SKM-1 treated with dmso at 0.1 percent for 144 hours (cell line): ENCODE measurements around the gene TUBA1B.
"Not testable (repeated sequence)": the region's sequence is repeated elsewhere in the genome, so short reads cannot be mapped to it uniquely, and the experiment has no call there.

Source experiments
- DNase-seq: peaks from one replicate; lab custom pipeline; 2025; ENCODE audit not compliant: unreplicated experiment; lab: John Stamatoyannopoulos, UW

TUBA1B gene

DNA sequence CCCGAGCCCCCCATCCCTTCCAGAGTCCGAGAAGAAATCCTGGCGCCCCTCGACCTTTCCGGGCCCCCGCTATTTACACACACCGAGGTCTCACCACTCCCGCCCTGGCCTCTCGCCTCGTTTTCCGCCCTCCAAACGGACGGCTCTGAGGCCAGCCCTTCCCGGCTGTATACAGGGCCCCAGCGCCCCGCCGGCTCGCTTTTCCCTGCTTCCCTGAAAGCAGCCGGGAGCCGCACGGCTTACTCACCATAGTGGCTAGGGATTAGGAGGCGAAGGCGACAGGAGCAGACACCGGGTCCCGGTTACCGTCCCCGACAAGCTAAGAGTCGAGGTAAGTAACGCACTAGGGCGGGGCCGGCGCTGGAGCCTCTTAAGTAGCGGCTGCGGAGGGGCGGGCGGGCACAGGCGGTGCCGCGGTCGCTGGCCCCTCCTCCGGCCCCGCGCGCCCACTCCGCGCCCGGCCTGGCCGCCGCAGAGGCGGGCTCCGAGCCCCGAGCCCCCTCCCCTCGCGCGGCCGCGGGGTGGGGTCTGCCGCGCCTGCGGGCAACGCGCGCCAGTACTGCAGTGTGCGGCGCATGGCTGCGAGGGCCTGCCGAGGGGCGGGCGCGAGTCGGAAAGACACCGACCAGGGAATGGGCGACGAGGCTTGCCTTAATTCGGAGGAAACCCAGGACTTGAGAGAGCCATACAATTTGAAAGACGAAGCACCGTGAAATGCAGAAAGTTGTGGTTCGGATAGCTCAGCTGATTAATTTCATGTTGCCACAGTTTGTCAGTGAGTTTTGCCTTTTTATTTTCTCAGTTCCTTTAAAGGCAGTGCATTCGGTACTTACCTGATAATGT lies at the start of gene TUBA1B:
Gene TUBA1B (minus strand): TSS at position 345 of the 843 bp plus-strand sequence. CDS start 95 bp downstream, at position 250.
- DNase-seq: peak; percentile 55

DNA sequence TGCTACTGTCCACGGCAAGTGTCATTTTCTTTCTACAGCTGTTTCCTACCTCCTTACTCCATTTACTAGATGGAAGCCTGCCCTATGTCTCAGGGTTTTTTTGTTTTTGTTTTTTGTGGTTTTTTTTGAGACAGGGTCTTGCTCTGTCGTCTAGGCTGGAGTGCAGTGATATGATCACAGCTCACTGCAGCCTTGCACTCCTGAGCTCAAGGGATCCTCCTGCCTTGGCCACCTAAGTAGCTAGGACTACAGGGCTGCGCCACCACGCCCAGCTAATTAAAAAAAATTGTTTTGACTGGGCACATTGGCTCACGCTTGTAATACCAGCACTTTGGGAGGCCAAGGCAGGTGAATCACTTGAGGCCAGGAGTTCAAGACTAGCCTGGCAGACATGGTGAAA lies 43.0 kb upstream of the TUBA1B start:
- no peak for DNase-seq

DNA sequence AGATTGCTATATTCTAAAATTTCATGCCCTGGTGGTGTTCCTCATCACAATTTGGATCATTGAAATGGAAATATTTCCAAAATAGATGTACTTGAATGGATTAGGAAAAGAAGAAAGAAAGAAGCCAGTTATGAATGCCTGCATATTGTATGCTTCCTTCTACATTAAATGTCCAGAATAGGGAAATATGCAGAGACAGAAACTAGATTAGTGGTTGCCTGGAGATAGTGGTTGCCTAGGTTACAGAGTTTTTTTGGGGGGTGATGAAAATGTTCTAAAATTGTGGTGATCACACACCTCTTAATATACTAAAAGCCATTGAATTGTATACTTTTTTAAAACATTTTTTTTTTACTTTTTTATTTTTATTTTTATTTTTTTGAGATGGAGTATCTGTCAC lies 39.7 kb upstream of the TUBA1B start:
- no peak for DNase-seq

DNA sequence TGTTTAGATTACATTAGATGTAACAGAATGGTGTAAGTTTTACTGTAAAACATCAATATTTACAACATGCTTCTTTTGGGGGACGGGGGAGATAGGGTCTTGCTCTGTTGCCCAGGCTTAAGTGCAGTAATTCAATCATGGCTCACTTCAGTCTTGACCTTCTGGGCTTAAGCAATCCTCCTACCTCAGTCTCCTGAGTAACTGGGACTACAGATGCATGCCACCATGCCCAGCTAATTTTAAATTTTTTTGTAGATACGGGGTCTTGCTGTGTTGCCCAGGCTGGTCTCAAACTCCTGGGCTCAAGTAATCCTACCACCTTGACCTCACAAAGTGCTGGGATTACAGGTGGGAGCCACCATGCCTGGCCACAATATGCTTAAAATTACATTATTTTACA lies 33.9 kb upstream of the TUBA1B start:
- no peak for DNase-seq

DNA sequence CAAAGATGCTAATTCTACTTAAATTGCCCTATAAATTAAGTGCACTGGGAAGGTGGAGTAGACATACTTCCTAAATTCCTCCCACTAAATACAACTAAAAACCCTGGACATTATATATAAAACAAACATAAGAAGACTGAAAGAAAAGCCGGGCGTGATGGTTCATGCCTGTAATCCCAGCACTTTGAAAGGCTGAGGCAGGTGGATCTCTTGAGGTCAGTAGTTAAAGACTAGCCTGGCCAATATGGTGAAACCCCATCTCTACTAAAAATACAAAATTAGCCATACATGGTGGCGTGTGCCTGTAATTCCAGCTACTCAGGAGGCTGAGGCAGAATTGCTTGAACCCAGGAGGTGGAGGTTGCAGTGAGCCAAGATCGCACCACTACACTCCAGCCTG lies 30.7 kb upstream of the TUBA1B start:
- DNase-seq: not testable (repeated sequence)

DNA sequence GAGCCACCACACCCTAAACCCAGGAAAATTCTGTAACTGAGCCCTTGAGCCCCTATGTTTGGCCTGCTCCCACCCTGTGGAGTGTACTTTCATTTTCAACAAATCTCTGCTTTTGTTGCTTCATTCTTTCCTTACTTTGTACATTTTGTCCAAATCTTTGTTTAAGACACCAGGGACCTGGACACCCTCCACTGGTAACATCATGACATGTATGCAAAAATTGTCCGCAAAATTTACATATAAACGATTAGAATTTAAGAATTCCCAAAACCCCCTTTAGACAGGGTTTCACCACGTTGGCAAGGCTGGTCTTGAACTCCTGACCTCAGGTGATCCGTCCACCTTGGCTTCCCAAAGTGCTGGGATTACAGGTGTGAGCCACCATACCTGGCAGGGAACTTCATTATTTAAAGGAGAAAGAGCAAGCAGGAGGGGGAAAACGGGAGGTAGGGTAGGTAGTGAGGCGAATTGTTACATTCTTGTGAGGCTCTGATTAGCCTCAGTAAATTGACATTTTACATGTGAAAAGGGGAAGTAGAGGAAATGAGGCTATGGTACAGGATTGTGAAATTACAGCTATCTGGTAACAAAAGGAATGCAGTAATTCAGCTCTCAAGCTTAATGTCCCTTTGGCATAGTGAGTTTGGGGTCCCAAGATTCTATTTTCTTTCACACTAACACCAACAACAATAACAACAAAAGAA lies 30.0 kb upstream of the TUBA1B start:
- DNase-seq: peak; percentile 68

DNA sequence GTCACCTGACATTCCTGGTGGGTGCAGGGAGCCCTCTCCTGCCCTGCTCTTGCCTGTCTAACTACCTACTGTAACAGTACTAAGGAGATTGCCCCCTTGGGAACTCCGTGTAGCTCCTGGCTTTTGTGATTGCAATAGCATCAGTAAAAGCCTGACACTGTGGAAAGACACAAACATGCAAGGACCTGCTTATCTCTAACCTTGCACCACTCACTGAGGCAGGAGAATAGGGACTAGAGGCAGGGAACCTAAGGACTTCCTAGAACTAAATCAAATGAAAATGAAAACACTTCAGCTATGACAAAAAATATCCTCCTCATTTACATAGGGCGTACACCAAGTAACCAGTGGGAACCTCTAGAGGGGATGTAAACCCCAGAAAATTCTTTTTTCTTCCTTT lies 29.2 kb upstream of the TUBA1B start:
- DNase-seq: no peak

DNA sequence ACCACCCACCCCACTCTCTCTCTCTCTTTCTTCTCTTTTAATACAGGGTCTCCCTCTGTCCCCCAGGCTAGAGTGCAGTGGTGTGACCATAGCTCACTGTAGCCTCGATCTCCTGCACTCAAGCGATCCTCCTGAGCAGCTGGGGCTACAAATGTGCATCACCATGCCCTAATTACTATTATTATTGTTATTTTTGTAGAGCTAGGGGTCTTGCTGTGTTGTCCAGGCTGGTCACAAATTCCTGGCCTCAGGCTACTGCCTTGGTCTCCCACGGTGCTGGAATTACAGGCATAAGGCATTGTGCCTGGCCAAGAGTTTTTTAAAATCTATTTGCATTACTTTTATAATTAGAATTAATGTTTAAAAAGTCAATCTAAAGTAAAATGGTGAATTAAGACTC lies 23.0 kb upstream of the TUBA1B start:
- no peak for DNase-seq

DNA sequence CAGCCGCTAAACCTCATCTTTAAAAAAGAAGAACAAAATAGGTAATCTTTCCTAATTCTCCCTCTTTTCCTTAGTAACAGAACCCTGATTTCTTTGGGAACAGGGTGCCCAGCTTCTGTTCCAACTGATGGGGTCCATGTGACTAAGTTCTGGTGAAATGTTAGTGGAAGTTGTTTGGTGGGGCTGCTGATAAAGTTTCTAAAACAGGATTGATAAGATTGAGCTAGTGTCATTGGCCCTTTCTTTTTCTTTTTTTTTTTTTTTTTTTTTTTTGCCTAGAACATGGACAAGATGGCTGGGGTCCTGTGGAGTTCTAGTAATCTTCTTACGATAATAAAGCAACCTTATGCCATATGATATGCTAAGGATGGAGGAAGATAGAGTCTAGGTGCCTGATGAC lies 16.2 kb upstream of the TUBA1B start:
- DNase-seq: no peak

DNA sequence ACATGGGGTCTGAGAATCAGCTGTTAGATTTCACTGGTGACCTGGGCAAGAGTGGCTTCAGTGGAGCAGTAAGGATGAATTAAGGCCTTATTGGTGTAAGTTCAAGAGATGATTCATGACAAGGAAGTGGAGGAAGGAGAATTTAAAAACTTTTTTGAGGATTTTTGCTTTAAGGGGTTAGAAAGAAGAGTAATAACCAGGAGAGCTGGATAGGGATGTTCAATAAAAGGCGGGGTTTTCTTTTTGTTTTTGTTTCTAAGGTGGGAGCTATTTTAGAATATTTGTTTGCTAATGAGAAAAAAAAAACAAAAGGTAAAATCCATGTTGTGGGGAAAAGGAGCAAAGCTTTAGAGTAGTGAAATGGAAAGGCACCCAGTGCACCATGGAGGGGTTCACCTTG lies 15.2 kb upstream of the TUBA1B start:
- DNase-seq: no peak

DNA sequence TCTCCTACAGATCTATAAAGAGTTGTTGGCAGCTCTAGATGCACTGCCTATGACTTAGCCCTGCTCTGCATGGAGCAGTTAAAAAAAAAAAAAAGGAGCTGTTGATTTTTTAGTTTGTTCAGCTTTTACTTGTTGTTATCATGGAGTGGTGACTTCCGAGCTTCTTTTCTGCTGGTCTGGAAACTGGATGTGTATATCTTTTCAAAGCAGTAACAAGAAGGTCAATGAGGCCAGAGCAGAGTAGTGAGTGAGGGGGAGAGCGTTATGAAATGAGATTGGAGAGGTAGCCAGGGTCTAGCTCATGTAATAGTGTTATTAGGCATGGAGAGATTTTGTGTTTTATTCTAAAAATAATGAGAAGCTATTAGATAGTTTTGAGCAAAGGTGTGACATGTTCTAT lies 13.2 kb upstream of the TUBA1B start:
- DNase-seq: no peak

DNA sequence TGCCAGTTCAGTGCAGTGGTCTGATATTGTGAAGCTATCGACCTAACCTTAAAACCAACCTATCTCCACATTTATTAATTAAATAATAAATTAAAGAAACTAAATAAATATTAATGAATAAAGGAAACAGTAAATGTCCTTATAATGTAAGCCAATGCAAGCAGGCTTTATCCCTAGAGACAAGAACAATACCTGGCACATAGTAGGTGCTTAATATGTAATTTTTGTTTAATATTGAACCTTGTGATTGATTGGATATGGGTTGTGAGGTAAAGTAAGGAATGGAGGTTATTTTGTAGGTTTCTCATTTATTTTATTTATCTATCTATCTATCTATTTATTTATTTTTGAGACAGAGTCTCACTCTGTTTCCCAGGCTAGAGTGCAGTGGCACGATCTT lies 7.8 kb upstream of the TUBA1B start:
- DNase-seq: no peak

DNA sequence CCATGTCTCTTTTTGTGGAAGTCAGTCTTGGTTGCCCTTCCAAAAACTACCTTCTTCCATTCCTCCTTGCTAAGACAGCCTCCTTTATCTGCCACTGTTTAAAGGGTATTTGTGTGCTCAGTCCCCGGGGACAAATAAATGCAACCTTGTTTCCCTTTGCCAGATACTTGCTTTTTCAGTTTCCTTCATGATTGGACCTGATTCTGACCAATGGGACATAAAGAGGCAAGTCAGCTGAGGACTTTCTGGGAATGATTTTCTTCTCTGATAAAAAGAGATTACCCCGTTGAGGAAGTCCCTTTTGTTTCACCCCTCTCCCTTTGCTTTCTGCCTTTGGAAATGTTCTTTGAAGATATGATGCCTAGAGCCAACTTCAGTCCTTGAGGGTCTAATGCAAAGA lies 7.4 kb upstream of the TUBA1B start:
- no peak for DNase-seq

DNA sequence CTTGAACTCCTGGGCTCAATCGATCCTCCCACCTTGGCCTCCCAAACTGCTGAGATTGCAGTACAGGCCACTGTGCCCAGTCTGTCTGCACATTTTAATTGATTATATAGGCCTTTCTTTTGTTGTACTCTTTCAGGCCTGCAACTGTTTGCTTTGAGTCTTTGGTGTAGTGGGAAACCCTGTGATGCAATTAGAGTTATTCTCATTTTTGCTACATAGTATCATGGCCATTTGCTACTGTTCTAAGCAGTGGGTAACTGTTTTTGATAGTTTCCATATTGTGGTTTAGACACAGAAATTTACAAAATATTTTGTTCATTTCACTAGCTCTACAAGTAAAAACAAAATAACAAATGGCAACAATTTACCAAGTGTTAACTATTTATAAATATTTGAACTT lies 6.3 kb upstream of the TUBA1B start:
- DNase-seq: no peak

DNA sequence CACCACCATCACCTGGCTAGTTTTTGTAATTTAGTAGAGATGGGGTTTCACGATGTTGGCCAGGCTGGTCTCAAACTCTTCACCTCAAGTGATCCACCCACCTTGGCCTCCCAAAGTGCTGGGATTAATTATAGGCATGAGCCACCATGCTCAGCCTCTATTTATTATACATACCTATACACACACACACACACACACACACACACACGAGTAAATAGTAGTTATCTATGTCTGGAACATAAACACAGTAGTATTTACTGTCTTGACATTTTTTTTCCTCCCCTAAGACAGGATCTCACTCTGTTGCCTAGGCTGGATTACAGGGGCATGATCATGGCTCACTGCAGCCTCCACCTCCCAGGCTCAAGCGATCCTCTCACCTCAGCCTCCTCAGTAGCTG lies 5.8 kb upstream of the TUBA1B start:
- DNase-seq: not testable (repeated sequence)

DNA sequence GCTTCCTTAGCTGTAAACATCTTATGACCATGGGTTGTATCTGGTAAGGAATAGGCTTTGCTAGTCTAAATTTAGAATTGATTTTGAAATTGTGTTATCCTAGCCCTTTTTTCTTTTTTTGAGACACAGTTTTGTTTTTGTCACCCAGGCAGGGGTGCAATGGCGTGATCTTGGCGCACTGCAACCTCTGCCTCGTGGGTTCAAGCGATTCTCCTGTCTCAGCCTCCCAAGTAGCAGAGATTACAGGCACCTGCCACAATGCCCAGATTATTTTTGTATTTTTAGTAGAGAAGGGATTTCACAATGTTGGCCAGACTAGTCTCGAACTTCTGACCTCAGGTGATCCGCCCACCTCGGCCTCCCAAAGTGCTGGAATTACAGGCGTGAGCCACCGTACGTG lies 2.4 kb upstream of the TUBA1B start:
- DNase-seq: no peak

DNA sequence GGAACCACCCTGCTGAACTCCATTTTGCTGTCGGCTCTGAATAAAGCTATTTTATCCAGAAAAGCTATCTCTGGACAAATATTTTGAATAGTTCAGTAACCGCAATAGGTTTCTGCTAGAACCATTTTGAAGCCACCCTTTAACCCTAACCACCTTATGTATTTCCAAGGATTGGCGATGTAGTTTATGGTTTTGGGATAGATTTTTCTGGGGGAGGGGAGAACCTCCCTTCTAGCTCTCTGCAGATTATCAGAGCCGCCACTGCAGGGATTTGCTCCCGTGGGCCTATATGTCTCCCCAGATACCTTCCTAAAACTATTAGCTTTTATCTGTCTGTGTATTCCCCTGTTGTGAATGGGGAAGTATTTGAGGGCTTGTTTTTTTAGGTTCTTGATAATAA lies 1.8 kb upstream of the TUBA1B start:
- DNase-seq: no peak

DNA sequence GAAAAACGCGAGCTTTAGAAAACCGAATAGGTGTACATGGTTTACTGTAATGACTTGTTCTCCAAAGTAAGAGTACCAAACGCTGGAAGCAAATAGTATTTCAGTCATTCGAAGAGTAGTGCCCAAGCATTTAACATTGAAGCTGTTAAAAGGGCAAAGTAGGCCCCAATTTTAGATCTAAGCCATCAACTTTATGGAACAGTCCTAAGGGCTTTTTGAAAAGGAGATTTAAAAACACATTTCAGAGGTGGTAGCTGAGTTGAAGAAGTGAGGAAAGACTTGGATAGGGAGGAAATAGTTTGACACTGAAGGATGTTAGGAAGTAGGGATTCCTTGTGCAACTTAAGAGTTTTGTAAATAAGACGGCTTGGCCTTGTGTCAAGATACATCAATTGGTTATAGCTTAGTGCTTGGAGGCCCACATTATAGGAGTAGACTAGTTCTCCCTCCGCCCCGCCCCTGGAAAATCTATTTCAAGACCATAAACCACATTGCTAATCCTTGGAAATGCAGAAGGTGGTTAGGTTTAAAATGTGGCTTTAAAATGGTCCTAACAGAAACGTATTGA lies 783 bp upstream of the TUBA1B start:
- no peak for DNase-seq

DNA sequence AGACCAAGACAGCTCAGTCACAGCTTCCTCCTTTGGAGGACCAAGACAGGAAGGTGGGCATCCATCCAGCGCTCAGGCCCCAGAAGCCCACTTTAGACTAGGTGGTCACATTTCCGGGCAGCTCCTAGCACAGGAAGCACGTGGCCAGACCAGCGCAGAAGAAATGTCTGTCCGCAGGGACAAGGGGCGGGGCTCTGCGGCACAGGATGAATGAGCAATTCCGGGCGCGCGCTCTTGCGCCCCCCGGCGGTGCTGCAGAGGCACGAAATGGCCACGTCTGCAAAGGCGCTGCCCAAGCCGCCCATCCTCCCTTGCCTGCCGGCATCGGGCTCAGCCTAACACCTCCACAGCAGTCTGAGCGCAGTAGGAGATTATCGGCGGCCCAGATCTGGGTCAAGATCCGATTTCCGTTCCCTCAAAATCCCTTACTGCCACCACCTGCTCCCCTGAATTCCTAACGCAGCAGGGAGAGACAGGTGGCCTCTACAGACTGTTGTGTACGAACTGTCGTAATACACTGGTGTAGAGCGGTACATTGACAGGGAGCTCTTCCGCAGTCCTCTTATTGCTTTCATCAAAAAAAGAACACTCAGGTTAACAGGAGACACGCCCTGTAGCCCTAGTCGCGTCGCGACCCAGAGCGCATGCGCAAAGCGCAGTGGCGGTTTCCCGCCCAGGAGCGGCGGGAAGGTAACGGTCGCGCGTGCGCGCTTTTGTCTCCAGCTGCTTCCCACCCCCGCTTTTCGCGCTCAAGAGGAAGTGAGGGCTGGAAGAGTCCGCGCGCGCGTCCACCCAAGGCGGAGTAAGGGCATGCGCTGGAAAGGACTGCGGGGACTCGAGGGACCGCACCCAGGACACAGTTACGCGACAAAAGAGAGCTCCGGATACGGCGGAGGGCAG lies 794 bp downstream of the TUBA1B start:
- DNase-seq: peak; percentile 80

DNA sequence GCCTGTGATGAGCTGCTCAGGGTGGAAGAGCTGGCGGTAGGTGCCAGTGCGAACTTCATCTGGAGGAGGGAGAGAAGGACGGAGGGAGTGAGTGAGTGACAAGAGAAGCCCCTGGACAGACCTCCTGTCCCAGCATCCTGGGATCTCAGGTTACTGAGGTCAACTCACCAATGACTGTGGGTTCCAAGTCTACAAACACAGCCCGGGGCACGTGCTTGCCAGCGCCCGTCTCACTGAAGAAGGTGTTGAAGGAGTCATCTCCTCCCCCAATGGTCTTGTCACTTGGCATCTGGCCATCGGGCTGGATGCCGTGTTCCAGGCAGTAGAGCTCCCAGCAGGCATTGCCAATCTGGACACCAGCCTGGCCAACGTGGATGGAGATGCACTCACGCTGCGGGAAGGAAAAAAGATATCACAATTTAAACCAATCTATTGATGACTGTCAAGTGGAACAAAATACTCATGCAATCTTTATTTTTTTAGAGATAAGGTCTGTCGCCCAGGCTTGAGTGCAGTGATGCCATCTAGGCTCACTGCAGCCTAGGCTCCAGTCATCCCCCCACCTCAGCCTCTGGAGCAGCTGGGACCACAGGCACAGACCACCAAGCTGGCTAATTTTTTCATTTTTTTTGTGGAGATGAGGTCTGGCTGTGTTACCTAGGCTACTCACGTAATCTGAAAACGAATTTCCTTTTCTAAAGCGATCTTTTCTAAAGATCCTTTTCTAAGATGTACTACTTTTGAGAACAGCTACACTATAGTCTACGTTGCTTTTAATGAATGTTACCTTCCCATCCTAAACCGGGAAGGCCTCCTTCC lies 1.7 kb downstream of the TUBA1B start:
- DNase-seq: no peak
